ENCODE results near the gene TSPAN11. TPM values are rescaled to one million over a fixed set of nuclear protein-coding genes. Genes with fewer than 3 reads are reported as not detected.

The TSPAN11 gene
- total RNA-seq, 4 donors from 2014 or later = 0.18 to 12.4 (median 1.5) TPM

DNA sequence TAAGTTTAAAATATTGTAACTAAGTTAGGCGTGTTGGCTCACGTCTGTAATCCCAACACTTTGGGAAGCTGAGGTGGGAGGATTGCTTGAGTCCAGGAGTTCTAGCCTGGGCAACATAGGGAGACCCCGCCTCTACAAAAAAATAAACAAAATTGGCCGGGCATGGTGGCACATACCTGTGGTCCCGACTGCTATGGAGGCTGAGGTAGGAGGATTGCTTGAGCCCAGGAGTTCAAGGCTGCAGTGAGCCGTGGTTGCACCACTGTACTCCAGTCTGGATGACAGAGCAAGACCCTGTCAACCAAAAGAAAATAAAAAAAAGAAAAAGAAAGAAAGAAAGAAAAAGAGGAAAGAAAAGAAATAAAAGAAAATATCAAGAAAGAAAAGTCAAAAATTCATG is 72.5 kb downstream of the TSPAN11 start:
- no peaks in the 10 kb centered on the region for H3K36me3 ChIP-seq
- TF ChIP-seq, protein P1, sequence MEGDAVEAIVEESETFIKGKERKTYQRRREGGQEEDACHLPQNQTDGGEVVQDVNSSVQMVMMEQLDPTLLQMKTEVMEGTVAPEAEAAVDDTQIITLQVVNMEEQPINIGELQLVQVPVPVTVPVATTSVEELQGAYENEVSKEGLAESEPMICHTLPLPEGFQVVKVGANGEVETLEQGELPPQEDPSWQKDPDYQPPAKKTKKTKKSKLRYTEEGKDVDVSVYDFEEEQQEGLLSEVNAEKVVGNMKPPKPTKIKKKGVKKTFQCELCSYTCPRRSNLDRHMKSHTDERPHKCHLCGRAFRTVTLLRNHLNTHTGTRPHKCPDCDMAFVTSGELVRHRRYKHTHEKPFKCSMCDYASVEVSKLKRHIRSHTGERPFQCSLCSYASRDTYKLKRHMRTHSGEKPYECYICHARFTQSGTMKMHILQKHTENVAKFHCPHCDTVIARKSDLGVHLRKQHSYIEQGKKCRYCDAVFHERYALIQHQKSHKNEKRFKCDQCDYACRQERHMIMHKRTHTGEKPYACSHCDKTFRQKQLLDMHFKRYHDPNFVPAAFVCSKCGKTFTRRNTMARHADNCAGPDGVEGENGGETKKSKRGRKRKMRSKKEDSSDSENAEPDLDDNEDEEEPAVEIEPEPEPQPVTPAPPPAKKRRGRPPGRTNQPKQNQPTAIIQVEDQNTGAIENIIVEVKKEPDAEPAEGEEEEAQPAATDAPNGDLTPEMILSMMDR (IDR thresholded peaks at IDR 0.05) = no peak
- no peak for TF ChIP-seq POLR2A (IDR thresholded peaks at IDR 0.05)
- H3K4me1 ChIP-seq = no peaks in the 10 kb centered on the region

DNA sequence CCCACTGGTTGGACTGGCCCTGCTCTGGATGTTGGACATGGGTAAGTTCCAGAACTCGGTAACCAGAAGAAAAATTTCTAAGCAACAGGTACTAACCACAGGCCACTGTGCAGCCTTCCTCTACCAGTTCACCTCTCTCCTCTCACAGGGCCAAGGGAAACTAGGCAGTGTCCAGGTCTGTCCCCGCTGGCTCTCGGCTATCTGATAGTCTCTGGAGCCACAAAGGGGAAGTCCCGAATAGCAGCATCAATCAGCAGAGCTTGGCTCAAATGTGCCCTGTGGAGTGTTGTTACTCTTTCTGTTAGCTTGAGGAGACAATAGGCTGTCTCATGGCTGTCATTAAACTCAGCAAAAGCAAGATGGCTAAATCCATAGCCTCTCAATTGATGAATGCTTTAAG is 73.2 kb downstream of the TSPAN11 start:
- H3K36me3 ChIP-seq = no peaks in the 10 kb centered on the region
- no peaks in the 10 kb centered on the region for H3K9me3 ChIP-seq
- DNase-seq = no peak
- TF ChIP-seq, protein P1 (IDR thresholded peaks at IDR 0.05) = no peak
- TF ChIP-seq POLR2A (IDR thresholded peaks at IDR 0.05) = no peak
- no peaks in the 10 kb centered on the region for H3K4me1 ChIP-seq
- no peak overlapping the region for H3K4me3 ChIP-seq
- no peaks in the 10 kb centered on the region for H3K27me3 ChIP-seq
- H3K27ac ChIP-seq = no peak overlapping the region

More for the DNA sequence above, 72.5 kb downstream of the TSPAN11 start:
- H3K27me3 ChIP-seq = no peaks in the 10 kb centered on the region
- DNase-seq = no peak
- no peaks in the 10 kb centered on the region for H3K9me3 ChIP-seq
- no peak overlapping the region for H3K27ac ChIP-seq
- H3K4me3 ChIP-seq = no peak overlapping the region

DNA sequence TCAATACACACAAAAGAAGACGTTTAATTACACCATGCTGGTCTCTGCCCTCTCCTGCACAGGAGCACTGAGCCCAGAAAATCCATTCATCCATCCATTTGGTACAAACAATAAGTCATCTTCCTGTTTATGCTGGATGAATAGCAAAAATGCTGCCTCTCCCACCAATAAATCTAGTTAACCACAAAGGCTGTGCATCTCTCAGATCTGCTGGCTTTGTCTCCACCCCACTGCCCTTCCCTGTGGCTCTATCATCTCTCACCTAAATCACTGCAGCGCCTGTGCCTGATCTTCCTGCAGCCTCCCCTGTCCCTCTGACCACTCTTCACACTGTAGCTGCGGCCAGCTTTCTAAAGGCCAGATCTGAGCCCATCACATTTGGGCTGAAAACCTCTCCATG is 74.2 kb downstream of the TSPAN11 start:
- DNase-seq = peak in 1 of 3 donors; percentile 26
- Histone ChIP-seq H3K27me3 (no peaks in the 10 kb centered on the region), H3K4me1 (no peaks in the 10 kb centered on the region), H3K36me3 (no peaks in the 10 kb centered on the region), H3K4me3 (no peak overlapping the region), H3K27ac (no peak overlapping the region), H3K9me3 (no peaks in the 10 kb centered on the region)
- TF ChIP-seq POLR2A (IDR thresholded peaks at IDR 0.05) = no peak
- TF ChIP-seq, protein P1 (IDR thresholded peaks at IDR 0.05) = no peak

DNA sequence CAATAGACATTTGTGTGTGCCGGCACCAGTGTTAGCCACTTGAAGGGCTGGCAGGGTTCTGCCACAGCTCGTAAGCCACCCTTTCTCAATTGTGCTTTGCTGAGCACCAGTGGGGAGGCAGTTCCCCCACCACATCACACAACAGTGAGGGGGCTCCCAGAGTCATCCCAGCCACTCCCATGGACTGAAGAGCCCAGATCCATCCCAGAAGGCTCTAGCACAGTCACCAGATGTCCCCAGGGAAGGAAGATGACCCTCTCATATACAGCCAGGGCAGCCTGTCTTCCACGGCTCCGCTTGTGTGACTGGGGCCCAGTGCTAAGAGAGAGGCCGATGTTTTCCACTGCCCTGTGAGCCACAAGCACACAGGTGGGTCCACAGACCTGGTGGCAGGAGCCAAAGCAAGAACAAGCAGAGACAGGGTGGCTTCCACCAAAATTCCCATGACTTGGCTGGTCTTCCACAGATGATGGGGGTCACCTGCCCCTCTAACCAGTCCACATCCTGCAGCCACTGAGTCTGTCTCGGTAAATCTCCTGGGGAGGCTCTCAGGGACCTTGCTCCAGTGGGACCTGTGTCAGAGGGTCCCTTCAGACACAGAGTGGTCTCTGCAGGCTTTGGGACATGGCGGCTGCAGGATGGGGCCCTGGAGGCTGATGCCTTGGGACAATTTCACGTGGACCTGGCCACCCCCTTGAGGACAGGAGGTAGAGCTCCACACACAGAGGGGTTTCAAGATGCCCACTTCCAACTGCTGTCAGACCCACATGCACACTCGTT is 75.2 kb downstream of the TSPAN11 start:
- H3K4me3 ChIP-seq = no peak overlapping the region
- H3K4me1 ChIP-seq = no peaks in the 10 kb centered on the region
- no peak overlapping the region for H3K27ac ChIP-seq
- DNase-seq = peak in 1 of 3 donors; percentile 31
- H3K27me3 ChIP-seq = no peaks in the 10 kb centered on the region
- no peaks in the 10 kb centered on the region for H3K36me3 ChIP-seq
- TF ChIP-seq, protein P1 (IDR thresholded peaks at IDR 0.05) = no peak
- TF ChIP-seq POLR2A (IDR thresholded peaks at IDR 0.05) = no peak
- no peaks in the 10 kb centered on the region for H3K9me3 ChIP-seq

DNA sequence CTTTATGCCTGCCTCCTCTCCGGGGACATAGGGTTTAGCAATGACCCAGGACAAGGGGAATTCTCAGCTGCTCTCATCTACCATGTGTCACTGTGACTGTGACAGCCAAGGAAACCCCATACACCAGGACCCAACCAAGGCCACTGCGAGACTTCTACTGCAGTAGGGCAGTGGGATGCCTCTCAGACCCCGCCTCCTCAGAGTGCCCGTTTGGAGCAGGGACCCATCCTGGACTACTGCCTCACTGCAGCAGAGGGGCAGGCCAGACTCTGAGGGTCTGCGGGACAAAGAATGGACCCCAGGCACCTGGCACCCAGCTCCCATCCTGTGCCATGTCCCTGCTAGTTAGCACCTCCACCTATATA is 75.8 kb downstream of the TSPAN11 start:
- H3K4me1 ChIP-seq = no peaks in the 10 kb centered on the region
- DNase-seq = peak in 1 of 3 donors; percentile 38
- no peak for TF ChIP-seq POLR2A (IDR thresholded peaks at IDR 0.05)
- TF ChIP-seq, protein P1 (IDR thresholded peaks at IDR 0.05) = no peak
- no peaks in the 10 kb centered on the region for H3K36me3 ChIP-seq
- H3K27ac ChIP-seq = no peak overlapping the region
- no peak overlapping the region for H3K4me3 ChIP-seq
- H3K9me3 ChIP-seq = no peaks in the 10 kb centered on the region
- H3K27me3 ChIP-seq = no peaks in the 10 kb centered on the region
